Suppressor macrophage treated with lipopolysaccharide for 4 hours (primary cell): Measurements from ENCODE around the gene FGA.
A peak's percentile ranks its signal among the peaks of the same experiment; 100 is the strongest.

ENCODE experiments used
- DNase-seq: peaks from one replicate; pipeline ENCODE4 v3.0.0-alpha.2; 2020

Gene FGA

DNA sequence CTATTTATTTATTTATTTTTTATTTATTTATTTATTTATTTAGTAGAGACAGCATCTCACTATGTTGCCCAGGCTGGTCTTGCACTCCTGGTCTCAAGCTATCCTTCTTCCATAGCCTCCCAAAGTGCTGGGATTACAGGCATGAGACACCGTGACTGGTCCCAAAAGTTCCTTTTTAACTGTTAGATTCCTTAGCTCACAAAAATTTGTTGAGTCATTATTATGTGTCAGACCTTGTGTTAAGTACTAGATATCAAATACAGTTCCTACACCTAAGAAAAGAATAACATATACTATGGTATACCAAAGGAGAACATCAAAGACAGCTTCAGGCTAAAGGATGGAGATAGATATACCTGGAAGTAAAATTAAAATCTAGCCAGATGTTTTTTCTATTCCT, 11.6 kb downstream of the FGA start:
- no peak for DNase-seq

- no peak for DNase-seq
These were observed 13.2 kb downstream of the FGA start for GRCh38 chr4:154577324-154577723.

DNA sequence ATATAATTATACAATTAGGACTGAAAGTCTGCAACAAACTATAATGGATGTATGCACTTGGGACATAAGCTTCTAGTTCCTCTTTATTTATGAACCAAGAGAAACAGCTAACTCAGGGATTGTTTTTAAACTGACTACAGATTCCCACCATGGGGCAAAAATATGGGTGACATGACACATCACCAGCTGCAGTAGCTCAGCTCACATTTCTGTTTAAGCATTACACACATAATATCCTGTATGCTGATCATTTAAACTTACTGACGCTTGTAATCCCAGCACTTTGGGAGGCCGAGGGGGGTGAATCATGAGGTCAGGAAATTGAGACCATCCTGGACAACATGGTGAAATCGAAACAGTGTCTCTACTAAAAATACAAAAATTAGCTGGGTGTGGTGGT, 16.2 kb downstream of the FGA start:
- no peak for DNase-seq

DNA sequence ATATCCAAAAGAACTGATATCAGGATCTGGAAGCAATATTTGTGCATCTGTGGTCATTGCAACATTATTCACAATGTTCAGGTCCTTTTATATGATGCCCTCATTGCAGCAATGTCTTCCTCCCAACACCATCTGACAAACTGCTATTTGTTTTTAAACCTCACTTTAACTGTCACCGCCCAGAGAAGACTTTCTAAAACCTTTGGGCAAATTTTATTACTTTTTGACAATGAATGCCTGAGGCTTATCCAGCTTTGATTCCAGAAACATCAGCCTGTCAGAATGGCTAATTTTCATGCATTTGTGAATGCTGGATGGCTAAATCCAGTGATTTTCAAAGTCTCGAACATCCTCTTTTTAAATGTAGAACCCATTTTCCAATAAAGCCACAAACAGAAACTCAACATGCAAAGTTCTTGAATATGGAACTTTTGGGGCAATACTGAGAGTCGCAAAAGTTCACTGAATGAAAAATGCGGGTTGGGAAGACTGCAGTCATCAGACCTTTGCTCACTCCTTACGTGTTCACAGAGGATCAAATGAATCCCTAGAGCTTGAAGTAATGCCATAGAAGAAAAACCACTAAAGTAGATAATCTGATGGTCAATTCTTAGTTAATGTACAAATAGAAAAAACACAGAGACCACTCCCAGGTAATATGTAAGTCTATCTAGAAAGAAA, 17.2 kb downstream of the FGA start:
- no peak for DNase-seq

DNA sequence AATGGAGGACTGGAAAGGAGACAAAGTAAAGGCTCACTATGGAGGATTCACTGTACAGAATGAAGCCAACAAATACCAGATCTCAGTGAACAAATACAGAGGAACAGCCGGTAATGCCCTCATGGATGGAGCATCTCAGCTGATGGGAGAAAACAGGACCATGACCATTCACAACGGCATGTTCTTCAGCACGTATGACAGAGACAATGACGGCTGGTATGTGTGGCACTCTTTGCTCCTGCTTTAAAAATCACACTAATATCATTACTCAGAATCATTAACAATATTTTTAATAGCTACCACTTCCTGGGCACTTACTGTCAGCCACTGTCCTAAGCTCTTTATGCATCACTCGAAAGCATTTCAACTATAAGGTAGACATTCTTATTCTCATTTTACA, 21.0 kb downstream of the FGA start:
- DNase-seq: no peak

DNA sequence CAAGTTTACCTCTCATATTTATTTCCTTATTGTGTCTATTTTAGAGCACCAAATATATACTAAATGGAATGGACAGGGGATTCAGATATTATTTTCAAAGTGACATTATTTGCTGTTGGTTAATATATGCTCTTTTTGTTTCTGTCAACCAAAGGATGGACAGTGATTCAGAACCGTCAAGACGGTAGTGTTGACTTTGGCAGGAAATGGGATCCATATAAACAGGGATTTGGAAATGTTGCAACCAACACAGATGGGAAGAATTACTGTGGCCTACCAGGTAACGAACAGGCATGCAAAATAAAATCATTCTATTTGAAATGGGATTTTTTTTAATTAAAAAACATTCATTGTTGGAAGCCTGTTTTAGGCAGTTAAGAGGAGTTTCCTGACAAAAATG, 21.5 kb downstream of the FGA start:
- DNase-seq: no peak

DNA sequence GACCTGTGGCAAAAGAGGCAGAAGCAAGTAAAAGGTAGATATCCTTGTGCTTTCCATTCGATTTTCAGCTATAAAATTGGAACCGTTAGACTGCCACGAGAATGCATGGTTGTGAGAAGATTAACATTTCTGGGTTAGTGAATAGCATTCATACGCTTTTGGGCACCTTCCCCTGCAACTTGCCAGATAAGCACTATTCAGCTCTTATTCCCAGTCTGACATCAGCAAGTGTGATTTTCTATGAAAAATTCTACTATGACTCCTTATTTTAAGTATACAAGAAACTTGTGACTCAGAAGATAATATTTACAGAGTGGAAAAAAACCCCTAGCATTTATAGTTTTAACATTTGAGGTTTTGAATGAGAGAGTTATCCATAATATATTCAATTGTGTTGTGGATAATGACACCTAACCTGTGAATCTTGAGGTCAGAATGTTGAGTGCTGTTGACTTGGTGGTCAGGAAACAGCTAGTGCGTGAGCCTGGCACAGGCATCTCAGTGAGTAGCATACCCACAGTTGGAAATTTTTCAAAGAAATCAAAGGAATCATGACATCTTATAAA, 23.8 kb downstream of the FGA start:
- no peak for DNase-seq

GRCh38 chr4:154565704-154566103, 24.8 kb downstream of the FGA start:
- DNase-seq: no peak

GRCh38 chr4:154564311-154564710, 26.2 kb downstream of the FGA start:
- no peak for DNase-seq

DNA sequence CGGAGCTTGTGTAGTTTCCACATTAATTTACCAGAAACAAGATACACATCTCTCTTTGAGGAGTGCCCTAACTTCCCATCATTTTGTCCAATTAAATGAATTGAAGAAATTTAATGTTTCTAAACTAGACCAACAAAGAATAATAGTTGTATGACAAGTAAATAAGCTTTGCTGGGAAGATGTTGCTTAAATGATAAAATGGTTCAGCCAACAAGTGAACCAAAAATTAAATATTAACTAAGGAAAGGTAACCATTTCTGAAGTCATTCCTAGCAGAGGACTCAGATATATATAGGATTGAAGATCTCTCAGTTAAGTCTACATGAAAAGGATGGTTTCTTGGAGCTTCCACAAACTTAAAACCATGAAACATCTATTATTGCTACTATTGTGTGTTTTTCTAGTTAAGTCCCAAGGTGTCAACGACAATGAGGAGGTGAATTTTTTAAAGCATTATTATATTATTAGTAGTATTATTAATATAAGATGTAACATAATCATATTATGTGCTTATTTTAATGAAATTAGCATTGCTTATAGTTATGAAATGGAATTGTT, 27.8 kb downstream of the FGA start, which contains the start of gene FGB:
TSS of gene FGB (plus strand) at position 315 of the 558 bp plus-strand sequence. CDS start at position 323, 8 bp downstream.
- DNase-seq: no peak

DNA sequence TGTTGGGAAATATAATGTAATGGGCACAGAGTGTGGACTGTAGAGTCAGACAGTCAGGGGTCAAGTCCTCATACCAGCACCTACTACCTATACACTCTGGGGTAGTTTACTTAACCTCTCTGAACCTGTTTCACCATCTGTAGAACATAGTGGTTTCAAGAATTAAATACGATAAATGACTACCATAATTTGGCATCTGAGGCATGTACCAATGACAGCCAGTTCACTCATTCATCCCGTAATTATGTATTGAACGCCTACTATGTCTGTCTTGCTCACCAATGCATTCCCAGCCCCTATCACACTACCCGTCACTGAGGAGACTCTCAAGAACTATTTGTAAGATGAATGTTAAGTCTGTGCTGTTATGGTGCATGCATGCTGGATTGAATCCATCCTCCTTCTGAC, 29.7 kb downstream of the FGA start:
- DNase-seq: no peak

- no peak for DNase-seq
These were observed 30.1 kb downstream of the FGA start for GRCh38 chr4:154560419-154560801.

DNA sequence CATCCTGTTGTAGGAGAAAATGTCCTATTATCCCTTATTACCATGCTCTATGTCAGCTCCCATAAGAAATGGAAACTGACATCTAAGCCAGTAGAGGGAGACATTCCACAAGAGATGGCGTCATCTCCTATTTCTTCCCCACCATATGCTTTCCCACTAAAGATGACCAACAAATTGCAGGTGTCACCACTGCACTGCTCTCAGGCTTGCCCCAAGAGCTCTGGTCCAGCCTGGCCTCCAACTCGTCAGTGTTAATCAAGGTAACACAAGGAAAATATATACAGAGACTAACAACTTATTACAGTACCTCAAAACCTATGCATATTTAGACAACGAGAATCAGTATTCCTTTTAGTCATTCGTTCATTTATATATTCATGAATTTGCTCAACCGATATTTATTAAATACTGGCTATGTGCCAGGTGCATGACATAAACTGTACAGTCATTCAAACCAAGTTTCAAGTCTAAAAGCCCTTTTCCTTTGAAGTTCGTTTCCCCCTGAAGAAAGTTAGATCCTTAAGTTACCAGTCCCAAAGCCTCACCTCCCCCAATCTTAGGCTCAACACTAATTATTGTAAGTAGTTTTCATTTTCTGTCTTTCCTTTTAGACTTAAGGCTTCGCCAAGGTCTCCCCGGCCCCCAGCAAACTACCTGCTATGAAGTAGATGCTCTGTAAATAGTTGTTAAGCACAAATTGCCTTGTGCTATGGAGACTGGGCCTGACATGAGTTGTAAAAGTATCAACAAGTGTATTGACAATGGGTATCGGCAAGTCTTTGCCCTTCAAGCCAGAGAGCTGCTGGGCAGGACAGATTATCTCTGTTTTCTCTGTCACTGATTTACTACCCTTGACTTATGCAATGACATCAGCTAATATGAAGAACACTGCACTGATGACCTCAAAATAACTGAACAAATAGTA, 30.8 kb downstream of the FGA start:
- DNase-seq: peak; percentile 37

- DNase-seq: no peak
These were observed 31.4 kb downstream of the FGA start for GRCh38 chr4:154559141-154559493.

GRCh38 chr4:154551872-154552686, 38.5 kb downstream of the FGA start:
- peak; percentile 76 for DNase-seq

- peak; percentile 99 for DNase-seq
These were observed 40.4 kb downstream of the FGA start, which contains the start of gene PLRG1 for GRCh38 chr4:154549894-154550790. Gene PLRG1, minus strand, starts transcription at chr4:154550400. Its CDS starts 92 bp downstream, at chr4:154550308.

GRCh38 chr4:154545689-154546088, 44.9 kb downstream of the FGA start:
- DNase-seq: no peak

DNA sequence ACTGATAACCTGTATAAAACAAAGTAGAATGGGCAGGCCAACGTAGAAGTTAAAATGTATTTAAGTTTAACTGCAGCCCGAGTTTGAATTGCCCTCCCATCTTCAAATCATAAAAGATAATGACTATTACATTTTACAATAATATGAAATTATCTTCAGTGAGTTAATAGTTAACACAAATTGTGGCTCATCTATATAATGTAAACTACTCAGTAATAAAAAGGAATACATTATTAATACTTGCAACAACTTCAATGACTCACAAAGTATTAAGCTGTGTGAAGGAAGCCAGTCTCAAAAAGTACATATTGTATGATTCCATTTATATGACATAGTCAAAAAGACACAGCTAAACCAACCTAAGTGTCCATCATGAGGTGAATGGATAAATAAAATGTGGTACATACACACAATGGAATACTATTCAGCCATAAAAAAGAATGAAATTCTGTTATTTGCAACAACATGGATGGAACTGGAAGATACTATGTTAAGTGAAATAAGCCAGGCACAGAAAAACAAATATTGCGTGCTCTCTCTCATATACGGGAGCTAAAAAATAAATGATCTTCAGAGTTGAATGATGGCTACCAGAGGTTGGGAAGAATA, 48.2 kb downstream of the FGA start:
- DNase-seq: no peak
